ENCODE results near the gene MINPP1.

MINPP1 gene

GRCh38 chr10:87552248-87552929, 47.7 kb downstream of the MINPP1 start:
- no peak for DNase-seq (ENCODE audit: low read depth)
- TF ChIP-seq CTCF (IDR thresholded peaks at IDR 0.05; ENCODE audit: control insufficient read depth, insufficient read depth, low read depth, low read length, missing control alignments): no peak
- H3K4me3 ChIP-seq (ENCODE audit: control insufficient read depth, low read depth, low read length): no peak overlapping the region

GRCh38 chr10:87557409-87557808, 52.7 kb downstream of the MINPP1 start:
- no peak for TF ChIP-seq CTCF (IDR thresholded peaks at IDR 0.05; ENCODE audit: control insufficient read depth, insufficient read depth, low read depth, low read length, missing control alignments)
- DNase-seq (ENCODE audit: low read depth): no peak
- no peak overlapping the region for H3K4me3 ChIP-seq (ENCODE audit: control insufficient read depth, low read depth, low read length)

GRCh38 chr10:87558333-87558732, 53.6 kb downstream of the MINPP1 start:
- no peak for DNase-seq (ENCODE audit: low read depth)
- no peak for TF ChIP-seq CTCF (IDR thresholded peaks at IDR 0.05; ENCODE audit: control insufficient read depth, insufficient read depth, low read depth, low read length, missing control alignments)
- no peak overlapping the region for H3K4me3 ChIP-seq (ENCODE audit: control insufficient read depth, low read depth, low read length)

- no peak for DNase-seq (ENCODE audit: low read depth)
- H3K4me3 ChIP-seq (ENCODE audit: control insufficient read depth, low read depth, low read length): no peak overlapping the region
- TF ChIP-seq CTCF (IDR thresholded peaks at IDR 0.05; ENCODE audit: control insufficient read depth, insufficient read depth, low read depth, low read length, missing control alignments): no peak
Measured at GRCh38 chr10:87559392-87559791, 54.7 kb downstream of the MINPP1 start.

- no peak for DNase-seq (ENCODE audit: low read depth)
- H3K4me3 ChIP-seq (ENCODE audit: control insufficient read depth, low read depth, low read length): no peak overlapping the region
- no peak for TF ChIP-seq CTCF (IDR thresholded peaks at IDR 0.05; ENCODE audit: control insufficient read depth, insufficient read depth, low read depth, low read length, missing control alignments)
Measured at GRCh38 chr10:87560495-87561129, 55.9 kb downstream of the MINPP1 start.

- no peak for TF ChIP-seq CTCF (IDR thresholded peaks at IDR 0.05; ENCODE audit: control insufficient read depth, insufficient read depth, low read depth, low read length, missing control alignments)
- no peak overlapping the region for H3K4me3 ChIP-seq (ENCODE audit: control insufficient read depth, low read depth, low read length)
- DNase-seq (ENCODE audit: low read depth): no peak
Measured at GRCh38 chr10:87562750-87563149, 58.1 kb downstream of the MINPP1 start.
